ENCODE data around the gene TMEM89. TPM values are rescaled to one million over a fixed set of nuclear protein-coding genes. Genes with fewer than 3 reads are reported as not detected.
A peak's percentile ranks its signal among the peaks of the same experiment; 100 is the strongest.

TMEM89 gene
- total and polyA plus RNA-seq, 2 of the 13 experiments (the other 11 are each of a cell fraction or from before 2014, with no cell fraction given) = 0.31 to 0.59 TPM

DNA sequence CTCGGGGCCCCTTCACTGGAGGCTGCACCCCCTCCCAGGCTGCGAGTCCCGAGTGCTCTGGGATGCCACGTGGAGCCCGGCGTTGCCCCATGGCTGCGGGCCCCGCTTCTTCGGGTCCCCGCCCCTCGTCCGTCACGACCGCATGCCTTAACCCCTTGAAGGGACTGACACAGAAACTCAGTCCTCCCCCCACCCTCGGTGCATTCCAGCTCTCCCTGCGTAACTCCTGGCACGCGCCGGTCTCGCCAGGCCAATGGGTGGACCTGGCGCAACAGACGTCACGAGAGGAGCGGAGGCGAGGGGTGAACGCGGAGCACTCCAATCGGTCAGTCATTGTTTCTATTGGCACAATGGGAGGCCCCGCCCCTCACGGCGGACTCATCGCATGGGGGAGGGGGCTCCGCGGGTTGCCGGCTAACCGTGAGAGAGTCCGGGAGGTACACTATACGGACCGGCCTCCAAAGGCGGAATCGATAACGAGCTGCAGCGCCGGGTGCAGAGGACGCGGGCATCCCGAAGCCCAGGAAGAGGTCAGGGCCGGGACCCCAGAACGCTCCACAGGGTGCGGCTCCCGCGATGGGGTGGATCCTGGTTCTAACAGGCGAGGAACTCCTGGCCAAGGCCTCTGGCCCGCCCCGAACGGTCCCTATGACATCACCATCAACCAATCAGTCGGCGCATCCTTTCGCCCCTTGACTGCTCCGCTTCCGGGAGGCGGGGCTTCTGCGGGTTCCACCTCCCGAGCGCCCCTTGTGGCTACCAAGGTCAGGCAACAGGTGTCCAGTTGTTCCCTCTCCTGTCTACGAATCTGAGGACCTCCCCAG, 42.1 kb upstream of the TMEM89 start (continued):
- no peak; the same call in 1 of the 2 replicates for TF ChIP-seq ZNF816 (CRISPR knock-in tag; IDR thresholded peaks at IDR 0.05; ENCODE audit: borderline replicate concordance)
- TF ChIP-seq STAG1 (CRISPR knock-in tag; IDR thresholded peaks at IDR 0.05) = no peak; the same call in 1 of the 2 replicates
- TF ChIP-seq YY1 (IDR thresholded peaks at IDR 0.05; ENCODE audit: insufficient read depth, insufficient replicate concordance, low read depth, low read length) = peak; percentile 54
- TF ChIP-seq ZFP36 (IDR thresholded peaks at IDR 0.05; ENCODE audit: borderline replicate concordance, low read depth, low read length, partially characterized antibody) = no peak
- TF ChIP-seq SRY (CRISPR knock-in tag; IDR thresholded peaks at IDR 0.05) = no peak; the same call in 1 of the 2 replicates
- TF ChIP-seq SMAD9 (CRISPR knock-in tag; IDR thresholded peaks at IDR 0.05) = no peak
- peak; percentile 40 for TF ChIP-seq TAF15 (IDR thresholded peaks at IDR 0.05; ENCODE audit: low read depth, low read length, poor library complexity, severe bottlenecking)
- TF ChIP-seq, protein P1, sequence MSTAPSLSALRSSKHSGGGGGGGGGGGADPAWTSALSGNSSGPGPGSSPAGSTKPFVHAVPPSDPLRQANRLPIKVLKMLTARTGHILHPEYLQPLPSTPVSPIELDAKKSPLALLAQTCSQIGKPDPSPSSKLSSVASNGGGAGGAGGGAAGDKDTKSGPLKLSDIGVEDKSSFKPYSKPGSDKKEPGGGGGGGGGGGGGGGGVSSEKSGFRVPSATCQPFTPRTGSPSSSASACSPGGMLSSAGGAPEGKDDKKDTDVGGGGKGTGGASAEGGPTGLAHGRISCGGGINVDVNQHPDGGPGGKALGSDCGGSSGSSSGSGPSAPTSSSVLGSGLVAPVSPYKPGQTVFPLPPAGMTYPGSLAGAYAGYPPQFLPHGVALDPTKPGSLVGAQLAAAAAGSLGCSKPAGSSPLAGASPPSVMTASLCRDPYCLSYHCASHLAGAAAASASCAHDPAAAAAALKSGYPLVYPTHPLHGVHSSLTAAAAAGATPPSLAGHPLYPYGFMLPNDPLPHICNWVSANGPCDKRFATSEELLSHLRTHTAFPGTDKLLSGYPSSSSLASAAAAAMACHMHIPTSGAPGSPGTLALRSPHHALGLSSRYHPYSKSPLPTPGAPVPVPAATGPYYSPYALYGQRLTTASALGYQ (CRISPR knock-in tag; IDR thresholded peaks at IDR 0.05) = no peak
- TF ChIP-seq NR2F2 (IDR thresholded peaks at IDR 0.05; ENCODE audit: borderline replicate concordance, low read depth) = peak; percentile 64
- TF ChIP-seq SSRP1 (CRISPR knock-in tag; IDR thresholded peaks at IDR 0.05) = no peak
- TF ChIP-seq, protein P2, sequence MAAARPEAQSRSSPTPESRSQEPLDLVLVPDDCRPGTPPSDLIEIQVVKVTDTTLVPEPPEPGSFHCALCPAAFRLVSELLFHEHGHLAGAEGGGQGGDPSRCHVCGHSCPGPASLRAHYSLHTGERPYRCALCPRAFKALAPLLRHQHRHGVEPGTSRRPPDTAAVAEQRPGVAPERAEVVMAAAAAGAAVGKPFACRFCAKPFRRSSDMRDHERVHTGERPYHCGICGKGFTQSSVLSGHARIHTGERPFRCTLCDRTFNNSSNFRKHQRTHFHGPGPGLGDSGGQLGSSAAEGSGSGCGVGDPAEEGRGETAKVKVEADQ (CRISPR knock-in tag; IDR thresholded peaks at IDR 0.05; ENCODE audit: borderline replicate concordance) = 0 out of 2 replicates have a peak, but pooled peaks have one; percentile 77
- 0 out of 2 replicates have a peak, but pooled peaks have one; percentile 57 for TF ChIP-seq CBFB (CRISPR knock-in tag; IDR thresholded peaks at IDR 0.05)
- TF ChIP-seq ZNF703 (CRISPR knock-in tag; IDR thresholded peaks at IDR 0.05; ENCODE audit: borderline replicate concordance) = no peak
- TF ChIP-seq, protein P3, sequence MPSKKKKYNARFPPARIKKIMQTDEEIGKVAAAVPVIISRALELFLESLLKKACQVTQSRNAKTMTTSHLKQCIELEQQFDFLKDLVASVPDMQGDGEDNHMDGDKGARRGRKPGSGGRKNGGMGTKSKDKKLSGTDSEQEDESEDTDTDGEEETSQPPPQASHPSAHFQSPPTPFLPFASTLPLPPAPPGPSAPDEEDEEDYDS (CRISPR knock-in tag; IDR thresholded peaks at IDR 0.05) = 0 out of 2 replicates have a peak, but pooled peaks have one; percentile 31
- TF ChIP-seq PHF5A (CRISPR knock-in tag; IDR thresholded peaks at IDR 0.05; ENCODE audit: low read depth, unreplicated experiment) = peak; percentile 49
- no peak for TF ChIP-seq GABPA (IDR thresholded peaks at IDR 0.05; ENCODE audit: low read depth, low read length)
- TF ChIP-seq GABPA (CRISPR knock-in tag; IDR thresholded peaks at IDR 0.05; ENCODE audit: low read depth) = peak; percentile 81
- TF ChIP-seq ZNF34 (CRISPR knock-in tag; IDR thresholded peaks at IDR 0.05; ENCODE audit: borderline replicate concordance) = no peak
- no peak; the same call in 1 of the 2 replicates for TF ChIP-seq ZNF562 (CRISPR knock-in tag; IDR thresholded peaks at IDR 0.05; ENCODE audit: borderline replicate concordance)
- 0 out of 2 replicates have a peak, but pooled peaks have one; percentile 50 for TF ChIP-seq ARNT2 (CRISPR knock-in tag; IDR thresholded peaks at IDR 0.05; ENCODE audit: low read depth)
- TF ChIP-seq ZNF468 (CRISPR knock-in tag; IDR thresholded peaks at IDR 0.05) = no peak
- TF ChIP-seq SPEN (CRISPR knock-in tag; IDR thresholded peaks at IDR 0.05; ENCODE audit: low read depth) = peak; percentile 87
- TF ChIP-seq HOXA7 (CRISPR knock-in tag; IDR thresholded peaks at IDR 0.05) = no peak
- no peak for TF ChIP-seq ZFP36L2 (CRISPR knock-in tag; IDR thresholded peaks at IDR 0.05)
- 0 out of 2 replicates have a peak, but pooled peaks have one; percentile 25 for TF ChIP-seq TP53 (CRISPR knock-in tag; conservative IDR thresholded peaks at IDR 0.05)
- TF ChIP-seq U2AF1 (optimal IDR thresholded peaks at IDR 0.05; ENCODE audit: low read depth, low read length) = no peak
- TF ChIP-seq ZSCAN29 (CRISPR knock-in tag; conservative IDR thresholded peaks at IDR 0.05) = no peak
